Prostate gland (tissue), 2 donors: ENCODE measurements around the gene PPP1R36. TPM values are rescaled to one million over a fixed set of nuclear protein-coding genes. Genes with fewer than 3 reads are reported as not detected.
A peak's percentile ranks its signal among the peaks of the same experiment; 100 is the strongest.

Source experiments
- DNase-seq: peaks from one replicate; pipeline ENCODE4 v3.0.0-alpha.2; 2019; ENCODE audit warnings: low spot score
- H3K27ac ChIP-seq, 2 donors: fragments of 200-600 bp; sonication (generic); 2 replicates each; pipeline ENCODE4 v1.5.1; 2017 to 2019
- H3K27me3 ChIP-seq: fragments of 200-600 bp; sonication (generic); replicated peaks from 2 replicates; pipeline ENCODE4 v1.5.1; 2019; ENCODE audit not compliant: insufficient read depth
- H3K36me3 ChIP-seq, 2 donors: fragments of 200-600 bp; sonication (generic); 1 replicate in 1 of 2; 2 replicates in 1 of 2; pipeline versions ENCODE4 v1.5.1 to v1.8.1; 2017 to 2019
- H3K4me1 ChIP-seq: fragments of 200-600 bp; sonication (generic); replicated peaks from 2 replicates; pipeline ENCODE4 v1.5.1; 2019
- H3K4me3 ChIP-seq, 2 donors: fragments of 200-600 bp; sonication (generic); 2 replicates each; pipeline ENCODE4 v1.5.1; 2017 to 2019
- H3K9me3 ChIP-seq: fragments of 200-600 bp; sonication (generic); 2 replicates; pipeline ENCODE4 v1.5.1; 2017
- POLR2A ChIP-seq: fragments of 450-650 bp; IDR thresholded peaks from one replicate; pipeline ENCODE4 v1.6.1; 2016; ENCODE audit warnings: antibody characterized with exemption, mild to moderate bottlenecking
- POLR2AphosphoS5 ChIP-seq: sonication (generic); formaldehyde crosslinking; IDR thresholded peaks from one replicate; pipeline ENCODE4 v1.6.1; 2017; ENCODE audit warnings: antibody characterized with exemption
- WGBS: methylation state at CpG from one replicate; pipeline ENCODE4 v1.1.5; 2018; 5-methylcytosine and 5-hydroxymethylcytosine counted together
- intact Hi-C: fragments of 100-400 bp; cut with DNase I; formaldehyde crosslinking; loops from one replicate; pipeline ENCODE4 v1.14.2; 2022
- total RNA-seq, 2 donors: library from RNA; depleted of rRNA; stranded (reverse); fragments of >200 nt; gene quantifications; one replicate each; pipeline ENCODE4 v1.1.0, GENCODE V29; 2016
- TF ChIP-seq, protein P1 (sequence below), 4 experiments: fragments of 200-600 bp in 2 of 4; fragments of 450-650 bp in 2 of 4; sonication (generic) in 2 of 4; IDR thresholded peaks; 1 replicate in 3 of 4; 2 replicates in 1 of 4; pipeline ENCODE4 v1.5.1; 2016 to 2019; ENCODE audit warnings: antibody characterized with exemption in 4 of 4, mild to moderate bottlenecking in 2 of 4, moderate library complexity in 2 of 4

PPP1R36 gene
- total RNA-seq, 2 donors from 2014 or later = 2.0 to 8.6 TPM

DNA sequence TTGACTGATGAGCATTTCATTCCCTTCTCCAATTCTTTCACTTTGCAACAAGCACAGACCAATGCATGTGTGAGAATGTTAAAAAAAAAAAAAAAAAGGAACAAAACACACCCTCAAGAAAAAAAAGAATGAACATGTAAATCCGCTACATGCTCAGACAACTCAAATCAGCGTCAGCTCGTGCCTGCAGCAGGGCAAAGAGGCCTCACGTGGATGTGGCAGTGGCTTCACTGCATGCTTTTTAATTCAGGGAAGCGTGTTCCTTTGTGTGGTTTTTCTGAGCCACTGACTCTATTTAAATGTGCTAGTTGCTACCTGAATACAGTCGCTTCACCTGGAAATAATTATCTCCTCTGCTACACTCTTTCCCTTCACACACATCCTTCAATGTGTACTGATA is 55.1 kb downstream of the PPP1R36 start:
- H3K4me1 ChIP-seq = no peaks in the 10 kb centered on the region
- H3K36me3 ChIP-seq = no peaks in the 10 kb centered on the region
- no peak overlapping the region for H3K4me3 ChIP-seq
- no peaks in the 10 kb centered on the region for H3K9me3 ChIP-seq
- peak; percentile 70 for DNase-seq
- WGBS = 51% methylated on average over 6 of the region's 6 CpGs
- intact Hi-C loops = no loop called here
- no peak overlapping the region for H3K27ac ChIP-seq
- no peaks in the 10 kb centered on the region for H3K27me3 ChIP-seq
- TF ChIP-seq, protein P1, sequence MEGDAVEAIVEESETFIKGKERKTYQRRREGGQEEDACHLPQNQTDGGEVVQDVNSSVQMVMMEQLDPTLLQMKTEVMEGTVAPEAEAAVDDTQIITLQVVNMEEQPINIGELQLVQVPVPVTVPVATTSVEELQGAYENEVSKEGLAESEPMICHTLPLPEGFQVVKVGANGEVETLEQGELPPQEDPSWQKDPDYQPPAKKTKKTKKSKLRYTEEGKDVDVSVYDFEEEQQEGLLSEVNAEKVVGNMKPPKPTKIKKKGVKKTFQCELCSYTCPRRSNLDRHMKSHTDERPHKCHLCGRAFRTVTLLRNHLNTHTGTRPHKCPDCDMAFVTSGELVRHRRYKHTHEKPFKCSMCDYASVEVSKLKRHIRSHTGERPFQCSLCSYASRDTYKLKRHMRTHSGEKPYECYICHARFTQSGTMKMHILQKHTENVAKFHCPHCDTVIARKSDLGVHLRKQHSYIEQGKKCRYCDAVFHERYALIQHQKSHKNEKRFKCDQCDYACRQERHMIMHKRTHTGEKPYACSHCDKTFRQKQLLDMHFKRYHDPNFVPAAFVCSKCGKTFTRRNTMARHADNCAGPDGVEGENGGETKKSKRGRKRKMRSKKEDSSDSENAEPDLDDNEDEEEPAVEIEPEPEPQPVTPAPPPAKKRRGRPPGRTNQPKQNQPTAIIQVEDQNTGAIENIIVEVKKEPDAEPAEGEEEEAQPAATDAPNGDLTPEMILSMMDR (IDR thresholded peaks at IDR 0.05) = no peak
- TF ChIP-seq POLR2AphosphoS5 = peak; percentile 71

DNA sequence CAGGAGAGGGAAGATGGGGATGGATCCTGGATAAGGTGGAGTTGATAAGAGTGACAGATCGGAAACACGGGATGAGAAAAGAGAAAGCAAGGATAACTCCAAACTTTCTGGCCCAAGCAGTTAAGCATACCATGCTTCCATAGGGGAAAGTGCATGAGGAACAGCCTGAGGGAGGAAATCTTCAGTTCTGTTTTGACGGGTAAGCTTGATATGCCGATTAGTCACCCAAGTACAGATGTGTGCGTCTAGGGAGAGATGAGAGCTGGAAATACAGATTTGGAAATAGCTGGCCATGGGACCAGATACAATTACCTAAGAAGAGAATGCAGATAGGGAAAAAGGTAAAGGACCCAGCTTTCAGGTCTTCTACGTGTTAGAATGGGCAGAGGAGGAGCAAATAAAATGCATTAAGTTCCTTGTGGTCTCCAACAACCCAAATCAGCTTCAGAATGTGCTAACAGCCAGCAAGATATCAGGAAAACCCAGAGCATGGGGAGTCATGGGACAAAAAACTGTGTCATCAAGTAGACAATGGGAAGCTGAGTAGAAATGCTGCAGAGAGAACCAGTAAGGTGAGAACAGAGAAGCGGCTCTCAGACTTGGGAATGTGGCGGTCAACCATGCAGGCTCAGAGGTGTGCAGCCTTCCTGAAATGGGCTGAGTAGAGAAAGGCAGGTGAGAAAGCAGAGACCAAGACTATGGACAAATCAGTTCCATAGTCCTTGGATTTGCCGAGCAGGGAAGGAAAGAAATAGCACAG is 56.3 kb downstream of the PPP1R36 start:
- Histone ChIP-seq H3K27me3 (no peaks in the 10 kb centered on the region), H3K27ac (no peak overlapping the region), H3K36me3 (no peaks in the 10 kb centered on the region), H3K9me3 (no peaks in the 10 kb centered on the region), H3K4me3 (no peak overlapping the region), H3K4me1 (no peaks in the 10 kb centered on the region)
- WGBS = 94% methylated on average over 9 of the region's 9 CpGs
- TF ChIP-seq POLR2A = no peak
- TF ChIP-seq, protein P1 (IDR thresholded peaks at IDR 0.05) = no peak
- no peak for TF ChIP-seq POLR2AphosphoS5
- intact Hi-C loops = no loop called here
- DNase-seq = no peak

DNA sequence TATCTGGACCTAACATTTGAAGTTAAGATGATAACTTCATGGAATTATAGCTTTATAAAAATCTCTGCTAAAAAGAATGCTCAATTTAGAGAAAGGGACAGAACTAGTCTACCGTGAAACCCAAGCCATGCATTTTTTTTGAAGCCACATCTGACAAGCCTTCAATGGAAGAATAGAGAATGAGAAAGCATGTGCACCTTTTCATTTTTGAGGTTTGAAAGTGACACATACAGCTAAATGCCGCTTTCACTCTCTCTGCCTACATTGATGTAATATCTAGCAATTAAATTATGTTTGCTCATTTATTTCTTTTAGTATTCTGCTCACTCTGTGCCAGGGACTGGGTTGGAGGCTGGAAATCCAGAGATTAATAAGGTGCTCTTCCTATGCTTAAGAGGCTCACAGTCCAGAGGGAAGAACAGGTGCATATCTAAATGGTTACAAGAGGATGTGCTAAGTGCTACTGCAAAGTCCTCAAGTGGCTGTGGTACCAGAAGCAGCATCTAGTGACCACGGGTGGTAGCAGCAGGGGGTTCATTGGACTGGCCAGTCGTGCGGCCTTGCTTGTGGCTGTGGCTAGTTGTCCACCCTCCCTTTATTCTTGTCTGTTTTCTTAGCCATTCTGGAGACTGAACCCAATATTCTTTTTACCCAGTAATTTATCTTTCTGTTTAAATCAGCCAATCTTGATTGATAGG is 60.4 kb downstream of the PPP1R36 start:
- 95% methylated on average over 5 of the region's 5 CpGs for WGBS
- no peak overlapping the region for H3K27ac ChIP-seq
- TF ChIP-seq POLR2AphosphoS5 (no peak), POLR2A (no peak)
- TF ChIP-seq, protein P1 (IDR thresholded peaks at IDR 0.05) = no peak
- H3K4me1 ChIP-seq = no peaks in the 10 kb centered on the region
- H3K9me3 ChIP-seq = no peaks in the 10 kb centered on the region
- intact Hi-C loops = no loop called here
- no peaks in the 10 kb centered on the region for H3K27me3 ChIP-seq
- no peaks in the 10 kb centered on the region for H3K36me3 ChIP-seq
- no peak overlapping the region for H3K4me3 ChIP-seq
- no peak for DNase-seq

DNA sequence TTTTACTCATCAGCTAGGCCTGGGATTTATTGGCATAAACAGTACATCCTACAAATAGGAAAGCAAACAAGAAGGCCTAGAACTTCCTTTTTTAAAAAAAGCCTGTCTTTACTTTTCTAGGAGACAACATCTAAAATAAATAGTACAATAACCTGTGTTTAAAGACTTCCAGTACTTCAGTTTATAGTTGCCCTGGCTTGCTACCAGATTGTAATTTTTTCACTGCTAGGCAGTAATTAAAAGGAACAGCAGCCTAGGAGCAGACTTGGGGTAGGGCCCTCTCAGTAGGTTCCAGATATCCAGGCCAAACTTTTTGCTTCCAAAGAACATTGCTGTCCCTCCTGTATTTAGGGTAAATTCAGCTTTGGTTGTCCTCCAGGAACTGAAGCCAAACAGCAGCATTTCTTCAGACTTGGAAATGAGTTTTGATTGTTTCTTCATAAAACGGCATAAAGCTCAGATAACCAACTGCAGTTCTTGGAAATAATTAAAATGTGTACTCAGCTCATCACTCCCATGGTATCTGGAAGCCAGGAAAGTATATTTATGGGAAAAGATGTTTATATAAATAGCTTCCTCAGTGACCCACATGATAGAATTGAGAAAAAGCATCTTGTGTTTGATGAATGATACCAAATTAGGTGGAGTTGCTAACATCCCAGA is 61.7 kb downstream of the PPP1R36 start:
- intact Hi-C loops = no loop called here
- WGBS = 4% methylated on average over 1 of the region's 1 CpG
- TF ChIP-seq POLR2AphosphoS5 (peak; percentile 87), POLR2A (no peak)
- DNase-seq = peak; percentile 71
- Histone ChIP-seq H3K4me1 (no peaks in the 10 kb centered on the region), H3K27me3 (no peaks in the 10 kb centered on the region), H3K4me3 (no peak overlapping the region), H3K27ac (peak overlapping the region; percentile 0 to 28), H3K36me3 (no peaks in the 10 kb centered on the region), H3K9me3 (no peaks in the 10 kb centered on the region)

DNA sequence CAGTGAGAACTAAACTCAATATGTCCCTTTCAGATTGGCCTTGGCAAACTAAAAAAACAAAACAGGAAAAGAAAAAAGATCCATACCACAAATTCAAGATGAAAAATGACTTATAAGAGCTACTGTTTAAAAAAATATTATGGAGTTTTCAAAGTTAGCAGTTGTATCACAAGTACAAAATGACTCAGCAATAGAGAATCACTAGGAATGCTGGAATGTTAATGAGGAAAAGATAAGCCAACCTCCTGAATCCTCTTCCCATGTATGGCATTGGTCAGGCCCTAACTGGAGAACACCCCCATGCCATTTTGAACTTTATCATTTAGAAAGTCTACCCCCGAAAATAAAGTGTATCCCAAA is 62.2 kb downstream of the PPP1R36 start:
- Histone ChIP-seq H3K9me3 (no peaks in the 10 kb centered on the region), H3K27ac (peak overlapping the region; percentile 0 to 28)

More for the DNA sequence above, 62.2 kb downstream of the PPP1R36 start:
- Histone ChIP-seq H3K36me3 (no peaks in the 10 kb centered on the region), H3K4me1 (no peaks in the 10 kb centered on the region), H3K4me3 (no peak overlapping the region), H3K27me3 (no peaks in the 10 kb centered on the region)
- DNase-seq = no peak
- TF ChIP-seq, protein P1 (IDR thresholded peaks at IDR 0.05) = no peak
- TF ChIP-seq POLR2A (no peak), POLR2AphosphoS5 (no peak)
- intact Hi-C loops = no loop called here
- WGBS = 88% methylated on average over 1 of the region's 1 CpG
